GOT3 (cell line): ENCODE results near the gene PCBP3.
"Not testable (repeated sequence)": the region's sequence is repeated elsewhere in the genome, so short reads cannot be mapped to it uniquely, and the experiment has no call there.

Source experiments
- DNase-seq: peaks from one replicate; lab custom pipeline; 2025; ENCODE audit warnings: mixed read lengths; lab: John Stamatoyannopoulos, UW

PCBP3 gene

GRCh38 chr21:45828580-45829570 lies 185.3 kb downstream of the PCBP3 start:
- no peak for DNase-seq

DNA sequence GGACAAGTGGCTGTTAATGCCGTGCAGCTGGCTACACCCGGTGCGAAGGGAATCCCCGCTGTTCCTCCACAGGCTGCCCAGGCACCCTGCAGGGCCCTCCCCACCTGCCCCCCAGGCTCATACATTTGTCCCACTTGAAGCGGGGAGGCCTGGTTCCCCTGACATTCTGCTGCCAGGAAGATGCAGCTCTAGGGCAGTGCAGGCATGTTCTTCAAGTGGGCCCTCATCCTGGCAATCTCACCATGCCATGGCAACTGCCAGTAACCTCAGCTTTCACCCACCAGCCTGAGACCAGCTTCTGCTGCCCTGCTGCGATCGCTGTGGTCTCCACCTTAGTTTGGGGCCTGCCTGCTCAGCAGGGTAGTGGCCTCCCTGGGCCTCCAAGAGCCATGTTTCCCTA lies 186.1 kb downstream of the PCBP3 start:
- DNase-seq = no peak

GRCh38 chr21:45830221-45830640 lies 186.7 kb downstream of the PCBP3 start:
- no peak for DNase-seq

- DNase-seq = no peak
Observed at GRCh38 chr21:45830720-45831366, 187.3 kb downstream of the PCBP3 start.

DNA sequence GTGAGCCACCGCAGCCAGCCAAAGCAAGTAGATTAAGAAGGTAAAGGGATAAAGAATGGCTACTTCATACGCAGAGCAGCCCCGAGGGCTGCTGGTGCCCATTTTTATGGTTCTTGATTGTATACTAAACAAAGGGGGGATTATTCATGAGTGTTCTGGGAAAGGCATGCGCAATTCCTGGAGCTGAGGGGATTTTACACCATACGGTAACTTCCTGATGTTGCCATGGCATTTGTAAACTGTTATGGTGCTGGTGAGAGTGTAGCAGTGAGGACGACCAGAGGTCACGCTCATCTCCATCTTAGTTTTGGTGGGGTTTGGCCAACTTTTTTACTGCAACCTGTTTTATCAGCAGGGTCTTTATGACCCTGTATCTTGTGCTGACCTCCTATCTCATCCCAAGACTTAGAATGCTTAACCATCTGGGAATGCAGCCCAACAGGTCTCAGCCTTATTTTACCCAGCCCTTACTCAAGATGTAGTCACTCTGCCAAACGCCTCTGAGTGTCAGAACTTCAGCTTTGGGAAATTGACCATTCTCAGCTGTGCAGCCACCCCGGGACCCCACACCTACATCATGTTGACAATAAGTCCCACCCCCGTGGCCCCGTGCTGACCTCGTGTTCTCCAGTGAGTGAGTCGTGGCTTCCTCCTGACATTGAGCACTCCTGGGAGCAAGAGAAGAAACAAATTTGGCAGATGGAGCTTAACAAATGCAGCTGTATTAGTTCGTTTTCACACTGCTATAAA lies 188.6 kb downstream of the PCBP3 start:
- no peak for DNase-seq

GRCh38 chr21:45832741-45833235 lies 189.3 kb downstream of the PCBP3 start:
- not testable (repeated sequence) for DNase-seq

DNA sequence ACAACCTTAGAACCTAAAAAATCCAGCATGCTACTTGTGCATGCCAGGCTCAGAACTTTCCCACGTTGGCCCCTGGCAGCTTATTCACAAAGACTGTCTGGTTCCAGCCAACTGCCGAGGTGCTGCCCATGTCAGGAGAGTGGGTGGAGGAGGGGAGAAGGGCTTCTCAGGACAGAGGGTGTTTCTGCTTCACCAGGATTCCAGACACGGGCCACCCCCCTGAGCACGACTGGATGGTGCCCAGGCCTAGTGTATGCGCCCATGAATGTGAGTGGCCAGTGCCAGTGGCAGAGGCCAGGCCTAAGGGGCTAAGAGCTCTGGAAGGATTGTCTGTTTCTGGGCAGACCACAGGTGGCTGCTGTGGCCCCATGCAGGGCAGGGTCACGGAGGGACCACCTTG lies 189.9 kb downstream of the PCBP3 start:
- no peak for DNase-seq

GRCh38 chr21:45834026-45834715 lies 190.6 kb downstream of the PCBP3 start:
- no peak for DNase-seq

DNA sequence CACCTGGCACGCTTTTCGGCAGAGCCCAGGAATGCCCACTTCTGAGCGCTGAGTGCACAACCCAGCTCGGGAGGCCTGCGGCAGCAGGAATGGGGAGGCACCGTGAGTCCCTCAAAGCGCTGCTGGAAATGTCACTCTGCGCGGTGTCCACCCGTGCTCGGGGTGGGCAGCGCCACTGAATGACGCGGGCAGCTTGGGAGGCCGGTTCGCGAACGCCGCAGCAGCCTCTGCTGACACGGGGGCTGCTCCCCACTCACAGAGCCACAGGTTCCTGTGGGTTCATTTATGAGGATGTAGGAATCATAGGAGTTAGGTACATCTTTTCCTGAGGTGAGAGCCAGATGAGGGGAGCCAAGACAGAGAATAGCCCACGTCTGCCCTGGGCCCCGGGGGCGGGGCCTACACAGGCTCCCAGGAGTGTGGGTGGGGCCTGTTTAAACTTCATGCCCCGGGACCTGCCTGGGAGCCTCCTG lies 191.3 kb downstream of the PCBP3 start:
- DNase-seq = no peak

DNA sequence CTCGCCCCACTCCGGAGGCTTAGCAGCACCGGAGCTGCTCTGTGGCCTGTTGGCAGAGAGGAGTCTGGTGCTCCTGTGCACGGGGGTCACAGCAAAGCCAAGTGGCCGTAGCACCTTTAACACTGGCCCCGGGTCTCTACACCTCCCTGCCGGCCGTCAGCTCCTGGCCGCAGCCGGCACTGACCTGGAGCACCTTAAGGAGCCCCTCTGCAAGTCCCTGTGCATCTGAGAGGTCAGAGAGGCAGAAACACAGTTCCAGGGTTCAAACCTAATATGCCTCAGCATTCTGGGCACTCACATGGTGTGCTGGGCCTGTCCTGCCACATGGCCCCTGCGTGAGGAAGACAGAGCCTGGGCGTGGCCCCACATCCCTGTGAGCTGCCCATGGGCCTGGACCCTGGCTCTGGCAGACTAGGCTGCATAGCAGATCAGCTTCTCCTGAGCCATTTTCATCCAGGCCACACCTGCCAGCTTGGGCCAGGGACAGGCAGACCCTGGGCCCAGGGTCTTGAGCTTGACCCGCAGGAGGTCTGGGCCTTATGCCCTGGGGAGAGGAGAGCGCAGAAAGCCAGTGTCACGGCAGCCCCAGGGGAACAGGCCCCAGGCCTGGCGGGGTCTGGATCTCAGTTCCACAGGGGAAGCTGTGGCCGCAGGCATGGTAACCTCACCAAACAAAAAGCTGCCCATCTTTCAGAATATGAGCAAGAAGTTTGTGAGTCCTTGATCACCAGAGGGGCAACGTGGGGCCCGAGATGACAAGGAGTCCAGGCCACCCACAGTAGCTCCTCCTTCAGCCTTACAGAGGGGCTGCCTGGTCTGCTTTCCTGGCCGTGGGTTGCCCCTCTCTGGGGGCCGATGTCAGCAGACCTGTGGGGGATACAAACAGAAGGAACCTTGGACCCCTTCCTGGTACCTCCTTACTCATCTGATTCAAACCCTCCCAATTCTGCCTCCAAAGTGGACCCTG lies 192.1 kb downstream of the PCBP3 start:
- DNase-seq = no peak

DNA sequence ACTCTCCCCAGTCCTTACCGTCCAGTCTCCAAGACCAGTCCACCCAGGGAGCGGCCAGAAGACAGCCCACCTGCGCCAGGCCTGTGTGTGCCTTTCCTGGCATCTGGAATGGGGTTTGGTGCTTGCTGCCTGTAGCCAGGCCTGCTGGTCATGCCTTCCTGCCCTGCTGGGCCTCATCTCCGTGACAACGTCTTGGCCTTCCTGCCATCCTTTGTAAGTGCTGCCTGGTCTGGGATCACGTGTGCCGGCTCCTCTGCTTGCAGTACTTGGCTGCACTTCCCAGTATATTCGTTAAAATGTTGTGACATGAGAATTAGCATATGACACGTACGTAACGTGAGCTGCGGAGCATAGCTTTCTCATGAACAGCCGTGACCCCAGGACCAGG lies 192.7 kb downstream of the PCBP3 start:
- no peak for DNase-seq

- no peak for DNase-seq
Observed at GRCh38 chr21:45836694-45837670, 193.5 kb downstream of the PCBP3 start.

- no peak for DNase-seq
Observed at GRCh38 chr21:45837936-45838335, 194.4 kb downstream of the PCBP3 start.

GRCh38 chr21:45838634-45839033 lies 195.1 kb downstream of the PCBP3 start:
- no peak for DNase-seq

DNA sequence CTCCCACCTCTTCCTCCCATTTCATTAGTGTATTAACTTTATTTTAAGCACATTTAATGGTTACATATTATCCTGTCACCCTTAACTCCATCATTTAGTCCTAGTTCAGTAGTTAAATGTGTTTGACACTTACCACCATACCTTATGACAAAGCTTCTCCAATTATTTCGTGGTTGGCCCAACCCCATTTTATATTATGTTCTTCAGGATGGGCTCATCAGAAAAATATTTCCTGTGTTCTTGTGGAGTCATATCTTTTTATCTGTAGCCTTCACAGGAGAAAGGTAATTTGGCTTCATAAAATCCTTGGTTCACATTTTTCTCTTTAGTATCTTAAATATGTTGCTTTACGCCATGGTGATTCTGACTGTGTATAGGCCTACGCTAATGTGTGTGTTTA lies 195.7 kb downstream of the PCBP3 start:
- no peak for DNase-seq

- no peak for DNase-seq
Observed at GRCh38 chr21:45841033-45841432, 197.5 kb downstream of the PCBP3 start.

DNA sequence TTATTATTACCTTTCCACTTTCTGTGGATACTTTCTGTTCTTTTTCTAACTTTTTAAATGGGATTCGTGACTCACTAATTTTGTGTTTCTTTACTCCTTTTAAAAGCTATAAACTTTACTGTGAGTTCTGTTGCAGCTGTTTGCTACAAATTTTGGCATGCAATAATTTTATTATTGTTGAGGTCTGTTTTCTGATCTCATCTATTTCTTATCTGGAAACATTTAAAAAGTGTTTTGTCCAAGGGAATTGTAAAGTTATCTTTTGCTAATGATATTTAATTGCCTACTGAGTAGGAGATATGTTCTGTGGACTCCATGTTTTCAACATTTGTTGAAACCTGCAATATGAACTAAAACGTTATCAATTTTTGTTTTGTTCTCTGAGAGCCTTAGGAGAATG lies 199.9 kb downstream of the PCBP3 start:
- no peak for DNase-seq

DNA sequence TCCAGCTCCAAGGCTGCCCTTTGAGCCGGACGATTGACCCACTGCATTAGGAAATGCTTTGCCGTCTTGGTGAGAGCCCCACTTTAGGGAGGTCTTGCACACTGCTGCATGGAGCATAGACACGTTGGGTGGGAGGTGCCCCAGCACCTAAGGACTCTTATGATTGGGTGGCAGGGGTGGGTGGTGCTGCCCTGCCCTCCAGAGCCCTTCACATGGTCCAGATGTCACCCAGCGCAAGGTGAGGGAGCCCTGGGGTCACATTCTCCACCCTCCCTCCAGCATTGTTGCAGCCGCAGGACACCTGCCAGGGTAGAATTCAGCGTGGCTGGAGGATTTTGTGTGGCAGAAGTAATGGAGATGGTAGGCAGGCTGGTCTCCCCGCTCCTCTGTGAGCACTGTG lies 200.7 kb downstream of the PCBP3 start:
- no peak for DNase-seq
